ENCODE measurements around the gene GSKIP.

The GSKIP gene

DNA sequence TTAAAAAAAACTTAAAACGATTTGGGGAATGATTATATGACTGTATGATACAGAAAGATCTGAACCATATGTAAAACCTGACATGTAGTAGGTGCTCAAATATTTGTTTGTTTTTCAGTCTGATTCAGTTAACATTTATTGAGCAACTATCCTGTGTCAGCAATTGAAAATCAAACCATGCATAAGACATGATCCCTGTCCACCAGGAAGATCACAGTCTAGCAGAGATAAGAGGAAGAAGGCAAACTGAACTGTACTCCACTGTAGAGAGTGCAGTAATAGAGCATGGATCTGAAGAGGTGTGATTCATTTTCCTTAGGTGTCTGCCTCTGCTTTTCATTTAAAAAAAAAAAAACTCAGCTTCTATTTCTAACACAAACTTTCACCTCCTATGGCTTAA lies 20.7 kb downstream of the GSKIP start:
- H3K4me1 ChIP-seq (ENCODE audit: insufficient read depth, poor library complexity, severe bottlenecking) = no peaks in the 10 kb centered on the region
- no peak for ATAC-seq (ENCODE audit: low read depth)
- TF ChIP-seq, protein P1, sequence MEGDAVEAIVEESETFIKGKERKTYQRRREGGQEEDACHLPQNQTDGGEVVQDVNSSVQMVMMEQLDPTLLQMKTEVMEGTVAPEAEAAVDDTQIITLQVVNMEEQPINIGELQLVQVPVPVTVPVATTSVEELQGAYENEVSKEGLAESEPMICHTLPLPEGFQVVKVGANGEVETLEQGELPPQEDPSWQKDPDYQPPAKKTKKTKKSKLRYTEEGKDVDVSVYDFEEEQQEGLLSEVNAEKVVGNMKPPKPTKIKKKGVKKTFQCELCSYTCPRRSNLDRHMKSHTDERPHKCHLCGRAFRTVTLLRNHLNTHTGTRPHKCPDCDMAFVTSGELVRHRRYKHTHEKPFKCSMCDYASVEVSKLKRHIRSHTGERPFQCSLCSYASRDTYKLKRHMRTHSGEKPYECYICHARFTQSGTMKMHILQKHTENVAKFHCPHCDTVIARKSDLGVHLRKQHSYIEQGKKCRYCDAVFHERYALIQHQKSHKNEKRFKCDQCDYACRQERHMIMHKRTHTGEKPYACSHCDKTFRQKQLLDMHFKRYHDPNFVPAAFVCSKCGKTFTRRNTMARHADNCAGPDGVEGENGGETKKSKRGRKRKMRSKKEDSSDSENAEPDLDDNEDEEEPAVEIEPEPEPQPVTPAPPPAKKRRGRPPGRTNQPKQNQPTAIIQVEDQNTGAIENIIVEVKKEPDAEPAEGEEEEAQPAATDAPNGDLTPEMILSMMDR (IDR thresholded peaks at IDR 0.05; ENCODE audit: poor library complexity, severe bottlenecking) = no peak

DNA sequence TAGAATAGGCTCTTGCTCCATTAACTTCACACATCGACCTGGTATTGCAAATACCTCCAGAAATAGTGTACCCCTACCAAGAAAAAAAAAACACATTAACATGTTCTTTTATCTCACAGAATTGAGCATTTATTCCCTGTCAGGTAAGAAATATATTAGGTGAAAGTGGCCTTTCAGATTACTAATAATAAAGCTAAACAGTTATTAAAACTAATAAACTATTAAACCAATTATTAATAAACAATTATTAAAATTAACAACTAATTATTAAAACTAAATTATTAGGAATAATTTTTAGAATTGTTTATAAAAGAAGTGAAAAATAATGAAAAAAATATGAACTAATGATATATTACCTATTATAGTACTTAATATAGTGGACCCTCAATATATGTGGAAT lies 21.4 kb downstream of the GSKIP start:
- Histone ChIP-seq H3K27ac (ENCODE audit: poor library complexity, severe bottlenecking) (no peak overlapping the region), H3K9me3 (ENCODE audit: severe bottlenecking) (no peaks in the 10 kb centered on the region), H3K4me3 (ENCODE audit: severe bottlenecking) (no peak overlapping the region), H3K36me3 (ENCODE audit: low read depth) (peaks cover 54% of the 10 kb centered on the region), H3K27me3 (ENCODE audit: insufficient read depth, poor library complexity, severe bottlenecking) (no peaks in the 10 kb centered on the region), H3K4me1 (ENCODE audit: insufficient read depth, poor library complexity, severe bottlenecking) (no peaks in the 10 kb centered on the region)
- DNase-seq (ENCODE audit: low spot score) = no peak
- TF ChIP-seq, protein P1 (IDR thresholded peaks at IDR 0.05; ENCODE audit: poor library complexity, severe bottlenecking) = no peak
- no peak for ATAC-seq (ENCODE audit: low read depth)

More for the DNA sequence above, 20.7 kb downstream of the GSKIP start:
- no peaks in the 10 kb centered on the region for H3K9me3 ChIP-seq (ENCODE audit: severe bottlenecking)
- DNase-seq (ENCODE audit: low spot score) = no peak
- no peak overlapping the region for H3K4me3 ChIP-seq (ENCODE audit: severe bottlenecking)
- H3K27ac ChIP-seq (ENCODE audit: poor library complexity, severe bottlenecking) = no peak overlapping the region
- H3K27me3 ChIP-seq (ENCODE audit: insufficient read depth, poor library complexity, severe bottlenecking) = no peaks in the 10 kb centered on the region
- peaks cover 54% of the 10 kb centered on the region for H3K36me3 ChIP-seq (ENCODE audit: low read depth)

DNA sequence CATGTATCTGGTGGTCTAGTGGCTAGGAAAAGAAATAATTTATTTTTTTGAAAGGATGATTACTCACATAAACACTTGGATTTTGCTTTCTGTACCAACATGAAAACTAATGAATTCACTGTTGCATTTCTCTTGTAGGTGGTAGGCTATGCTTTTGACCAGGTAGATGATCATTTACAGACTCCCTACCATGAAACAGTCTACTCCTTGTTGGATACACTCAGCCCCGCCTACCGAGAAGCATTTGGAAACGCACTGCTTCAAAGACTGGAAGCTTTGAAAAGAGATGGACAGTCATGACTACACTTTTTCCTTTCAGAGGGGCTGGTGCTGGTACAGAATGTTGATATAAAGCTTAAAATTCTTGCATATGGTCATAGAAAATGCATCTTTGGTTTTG lies 22.1 kb downstream of the GSKIP start:
- Histone ChIP-seq H3K4me1 (ENCODE audit: insufficient read depth, poor library complexity, severe bottlenecking) (no peaks in the 10 kb centered on the region), H3K36me3 (ENCODE audit: low read depth) (peaks cover 54% of the 10 kb centered on the region)

DNA sequence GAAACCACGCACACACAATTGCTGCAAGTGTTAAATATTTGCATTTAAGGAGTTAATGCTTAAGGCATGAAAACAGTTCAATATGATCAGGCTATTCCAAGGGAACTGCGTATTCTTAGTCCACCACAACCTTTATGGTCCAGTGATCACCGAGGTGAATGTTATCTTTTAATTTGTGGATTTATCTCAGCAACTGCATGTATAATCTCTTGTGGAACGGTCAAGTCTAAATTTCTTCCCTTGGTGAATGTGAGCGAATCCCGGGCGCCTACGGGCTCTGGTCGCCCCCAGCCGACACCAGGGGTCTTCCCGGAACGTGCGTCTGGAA lies 27.6 kb downstream of the GSKIP start:
- Histone ChIP-seq H3K27me3 (ENCODE audit: insufficient read depth, poor library complexity, severe bottlenecking) (peaks cover 3% of the 10 kb centered on the region), H3K9me3 (ENCODE audit: severe bottlenecking) (no peaks in the 10 kb centered on the region), H3K4me3 (ENCODE audit: severe bottlenecking) (peak overlapping the region; percentile 48), H3K4me1 (ENCODE audit: insufficient read depth, poor library complexity, severe bottlenecking) (peaks cover 3% of the 10 kb centered on the region), H3K27ac (ENCODE audit: poor library complexity, severe bottlenecking) (no peak overlapping the region), H3K36me3 (ENCODE audit: low read depth) (peaks cover 7% of the 10 kb centered on the region)
- TF ChIP-seq, protein P1 (IDR thresholded peaks at IDR 0.05; ENCODE audit: poor library complexity, severe bottlenecking) = no peak
- ATAC-seq (ENCODE audit: low read depth) (no peak), DNase-seq (ENCODE audit: low spot score) (no peak)

More for the DNA sequence above, 22.1 kb downstream of the GSKIP start:
- H3K27ac ChIP-seq (ENCODE audit: poor library complexity, severe bottlenecking) = no peak overlapping the region
- TF ChIP-seq, protein P1 (IDR thresholded peaks at IDR 0.05; ENCODE audit: poor library complexity, severe bottlenecking) = no peak
- ATAC-seq (ENCODE audit: low read depth) (no peak), DNase-seq (ENCODE audit: low spot score) (no peak)
- H3K4me3 ChIP-seq (ENCODE audit: severe bottlenecking) = no peak overlapping the region
- no peaks in the 10 kb centered on the region for H3K9me3 ChIP-seq (ENCODE audit: severe bottlenecking)
- H3K27me3 ChIP-seq (ENCODE audit: insufficient read depth, poor library complexity, severe bottlenecking) = no peaks in the 10 kb centered on the region

DNA sequence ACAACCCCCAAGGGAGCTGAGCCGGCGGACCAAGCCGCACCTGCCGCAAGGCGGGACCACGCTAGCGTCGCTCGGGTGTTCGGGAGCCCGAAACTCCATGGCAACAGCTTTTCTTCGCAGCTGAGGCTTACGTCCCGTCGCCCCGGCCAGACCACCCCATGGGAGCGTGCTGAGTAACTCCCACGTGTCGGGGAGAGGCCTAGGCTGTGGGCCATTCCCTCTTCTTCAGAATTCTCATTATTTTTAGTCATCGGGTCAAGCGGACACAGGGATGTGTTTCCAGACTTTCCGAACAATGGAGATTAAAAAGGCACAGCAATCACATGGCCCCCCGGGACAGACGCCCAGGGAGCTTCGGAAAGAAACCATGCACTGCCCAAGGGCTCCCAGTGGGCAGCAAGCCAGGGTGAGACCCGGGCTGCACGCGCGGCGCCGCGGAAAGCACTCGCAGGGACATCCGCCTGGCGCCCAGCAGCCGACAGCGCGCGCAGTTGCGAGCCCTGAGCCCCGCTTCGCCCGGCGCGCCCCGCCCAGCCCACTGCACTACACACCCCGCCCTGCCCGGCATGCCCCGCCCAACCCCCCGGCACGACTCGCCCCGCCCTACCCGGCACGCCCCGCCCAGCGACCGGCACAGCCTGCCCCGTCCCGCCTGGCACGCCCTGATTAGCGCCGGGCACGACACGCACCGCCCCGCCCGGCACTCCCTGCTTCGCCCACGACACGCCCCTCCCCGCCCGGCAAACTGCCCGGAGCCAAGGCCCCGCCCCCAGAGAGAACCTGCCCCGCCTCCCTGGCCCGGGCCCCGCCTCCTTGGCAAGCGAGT lies 28.2 kb downstream of the GSKIP start:
- ATAC-seq (ENCODE audit: low read depth) = peak; percentile 89
- DNase-seq (ENCODE audit: low spot score) = peak; percentile 99
- TF ChIP-seq, protein P1 (IDR thresholded peaks at IDR 0.05; ENCODE audit: poor library complexity, severe bottlenecking) = no peak
- Histone ChIP-seq H3K4me3 (ENCODE audit: severe bottlenecking) (peak overlapping the region; percentile 48), H3K9me3 (ENCODE audit: severe bottlenecking) (no peaks in the 10 kb centered on the region), H3K27ac (ENCODE audit: poor library complexity, severe bottlenecking) (no peak overlapping the region), H3K4me1 (ENCODE audit: insufficient read depth, poor library complexity, severe bottlenecking) (peaks cover 3% of the 10 kb centered on the region), H3K27me3 (ENCODE audit: insufficient read depth, poor library complexity, severe bottlenecking) (peaks cover 3% of the 10 kb centered on the region), H3K36me3 (ENCODE audit: low read depth) (peaks cover under 1% of the 10 kb centered on the region; the same call in 1 of the 2 replicates)
